HepG2 (cell line): Measurements from ENCODE around the gene GALNT11.

Experiments
- CEBPB ChIP-seq: IDR thresholded peaks from 2 replicates; pipeline ENCODE4 v1.6.1; 2011; ENCODE audit warnings: low read depth, low read length, improper control_type of control experiment, borderline replicate concordance
- EHMT2 ChIP-seq: fragments of 200-600 bp; sonication (generic); IDR thresholded peaks from 2 replicates; pipeline ENCODE4 v1.7.0; 2017; ENCODE audit warnings: antibody characterized with exemption, low read depth, low read length, borderline replicate concordance
- JUNB ChIP-seq: sonication (generic); formaldehyde crosslinking; IDR thresholded peaks from 2 replicates; pipeline ENCODE4 v1.8.0; 2022; ENCODE audit warnings: missing genetic modification reagents, mild to moderate bottlenecking, borderline replicate concordance
- NR3C1 ChIP-seq: sonication (generic); formaldehyde crosslinking; IDR thresholded peaks from 2 replicates; pipeline ENCODE4 v1.4.0; 2020; ENCODE audit warnings: missing genetic modification reagents
- POGZ ChIP-seq: sonication (generic); formaldehyde crosslinking; IDR thresholded peaks from 2 replicates; pipeline ENCODE4 v1.4.0; 2020; ENCODE audit warnings: mild to moderate bottlenecking, missing genetic modification reagents
- POLR2A ChIP-seq, 2 experiments: IDR thresholded peaks; 2 replicates each; pipeline ENCODE4 v1.6.1; 2011; ENCODE audit warnings: low read depth in 2 of 2, low read length in 2 of 2, mild to moderate bottlenecking in 1 of 2, moderate library complexity in 1 of 2; ENCODE audit not compliant: insufficient read depth in 1 of 2
- REXO4 ChIP-seq: sonication (generic); formaldehyde crosslinking; IDR thresholded peaks from 2 replicates; pipeline ENCODE4 v1.8.0; 2022; ENCODE audit warnings: missing genetic modification reagents, mild to moderate bottlenecking, borderline replicate concordance
- SRY ChIP-seq: sonication (generic); formaldehyde crosslinking; IDR thresholded peaks from 2 replicates; pipeline ENCODE4 v1.8.0; 2022; ENCODE audit warnings: mild to moderate bottlenecking, missing genetic modification reagents
- ZNF224 ChIP-seq: sonication (generic); formaldehyde crosslinking; IDR thresholded peaks from 2 replicates; pipeline ENCODE4 v1.5.0; 2020; ENCODE audit warnings: mild to moderate bottlenecking, missing genetic modification reagents
- ZNF792 ChIP-seq: IDR thresholded peaks from 2 replicates; pipeline ENCODE4 v1.6.1; 2016
- TF ChIP-seq, protein P1 (sequence below): sonication (generic); formaldehyde crosslinking; IDR thresholded peaks from 2 replicates; pipeline ENCODE4 v1.4.0; 2020; ENCODE audit warnings: low read depth, missing genetic modification reagents
- TF ChIP-seq, protein P2 (sequence below): sonication (generic); formaldehyde crosslinking; IDR thresholded peaks from 2 replicates; pipeline ENCODE4 v1.4.0; 2020; ENCODE audit warnings: mild to moderate bottlenecking, missing genetic modification reagents
- TF ChIP-seq, protein P3 (sequence below): sonication (generic); formaldehyde crosslinking; IDR thresholded peaks from 2 replicates; pipeline ENCODE4 v1.5.0; 2020; ENCODE audit warnings: mild to moderate bottlenecking, missing genetic modification reagents, moderate library complexity
- TF ChIP-seq, protein P4 (sequence below): sonication (generic); formaldehyde crosslinking; IDR thresholded peaks from 2 replicates; pipeline ENCODE4 v1.4.0; 2020; ENCODE audit warnings: missing genetic modification reagents, borderline replicate concordance

DNA sequence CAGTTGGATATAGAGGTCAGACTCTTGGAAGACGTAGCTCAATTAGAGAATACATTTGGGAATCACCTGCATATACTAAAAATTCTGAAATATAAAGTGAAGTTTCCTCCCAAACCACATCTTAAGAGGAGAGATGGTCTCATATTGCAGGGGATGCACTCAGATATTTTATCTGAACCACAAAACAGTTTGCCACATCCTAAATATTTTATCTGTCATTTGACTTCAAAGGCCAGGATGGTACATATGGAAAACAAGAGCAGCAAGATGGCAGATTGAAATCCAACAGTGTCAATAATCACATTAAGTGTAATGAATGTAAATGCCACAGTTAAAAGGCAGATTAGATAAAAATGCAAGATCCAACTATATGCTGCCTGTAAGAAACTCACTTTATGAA is 97.1 kb downstream of the GALNT11 start:
- TF ChIP-seq POGZ (CRISPR knock-in tag) (no peak), JUNB (no peak), EHMT2 (no peak), POLR2A (IDR thresholded peaks at IDR 0.05; ENCODE audit: insufficient read depth in 1 of 2, low read depth in 2 of 2, low read length in 2 of 2) (no peak), REXO4 (CRISPR knock-in tag) (no peak), CEBPB (no peak), NR3C1 (no peak), ZNF224 (CRISPR knock-in tag) (no peak), SRY (CRISPR knock-in tag) (no peak), ZNF792 (CRISPR knock-in tag) (no peak)
- TF ChIP-seq, protein P1, sequence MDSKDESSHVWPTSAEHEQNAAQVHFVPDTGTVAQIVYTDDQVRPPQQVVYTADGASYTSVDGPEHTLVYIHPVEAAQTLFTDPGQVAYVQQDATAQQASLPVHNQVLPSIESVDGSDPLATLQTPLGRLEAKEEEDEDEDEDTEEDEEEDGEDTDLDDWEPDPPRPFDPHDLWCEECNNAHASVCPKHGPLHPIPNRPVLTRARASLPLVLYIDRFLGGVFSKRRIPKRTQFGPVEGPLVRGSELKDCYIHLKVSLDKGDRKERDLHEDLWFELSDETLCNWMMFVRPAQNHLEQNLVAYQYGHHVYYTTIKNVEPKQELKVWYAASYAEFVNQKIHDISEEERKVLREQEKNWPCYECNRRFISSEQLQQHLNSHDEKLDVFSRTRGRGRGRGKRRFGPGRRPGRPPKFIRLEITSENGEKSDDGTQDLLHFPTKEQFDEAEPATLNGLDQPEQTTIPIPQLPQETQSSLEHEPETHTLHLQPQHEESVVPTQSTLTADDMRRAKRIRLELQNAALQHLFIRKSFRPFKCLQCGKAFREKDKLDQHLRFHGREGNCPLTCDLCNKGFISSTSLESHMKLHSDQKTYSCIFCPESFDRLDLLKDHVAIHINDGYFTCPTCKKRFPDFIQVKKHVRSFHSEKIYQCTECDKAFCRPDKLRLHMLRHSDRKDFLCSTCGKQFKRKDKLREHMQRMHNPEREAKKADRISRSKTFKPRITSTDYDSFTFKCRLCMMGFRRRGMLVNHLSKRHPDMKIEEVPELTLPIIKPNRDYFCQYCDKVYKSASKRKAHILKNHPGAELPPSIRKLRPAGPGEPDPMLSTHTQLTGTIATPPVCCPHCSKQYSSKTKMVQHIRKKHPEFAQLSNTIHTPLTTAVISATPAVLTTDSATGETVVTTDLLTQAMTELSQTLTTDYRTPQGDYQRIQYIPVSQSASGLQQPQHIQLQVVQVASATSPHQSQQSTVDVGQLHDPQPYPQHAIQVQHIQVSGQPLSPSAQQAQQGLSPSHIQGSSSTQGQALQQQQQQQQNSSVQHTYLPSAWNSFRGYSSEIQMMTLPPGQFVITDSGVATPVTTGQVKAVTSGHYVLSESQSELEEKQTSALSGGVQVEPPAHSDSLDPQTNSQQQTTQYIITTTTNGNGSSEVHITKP (CRISPR knock-in tag): no peak
- TF ChIP-seq, protein P2, sequence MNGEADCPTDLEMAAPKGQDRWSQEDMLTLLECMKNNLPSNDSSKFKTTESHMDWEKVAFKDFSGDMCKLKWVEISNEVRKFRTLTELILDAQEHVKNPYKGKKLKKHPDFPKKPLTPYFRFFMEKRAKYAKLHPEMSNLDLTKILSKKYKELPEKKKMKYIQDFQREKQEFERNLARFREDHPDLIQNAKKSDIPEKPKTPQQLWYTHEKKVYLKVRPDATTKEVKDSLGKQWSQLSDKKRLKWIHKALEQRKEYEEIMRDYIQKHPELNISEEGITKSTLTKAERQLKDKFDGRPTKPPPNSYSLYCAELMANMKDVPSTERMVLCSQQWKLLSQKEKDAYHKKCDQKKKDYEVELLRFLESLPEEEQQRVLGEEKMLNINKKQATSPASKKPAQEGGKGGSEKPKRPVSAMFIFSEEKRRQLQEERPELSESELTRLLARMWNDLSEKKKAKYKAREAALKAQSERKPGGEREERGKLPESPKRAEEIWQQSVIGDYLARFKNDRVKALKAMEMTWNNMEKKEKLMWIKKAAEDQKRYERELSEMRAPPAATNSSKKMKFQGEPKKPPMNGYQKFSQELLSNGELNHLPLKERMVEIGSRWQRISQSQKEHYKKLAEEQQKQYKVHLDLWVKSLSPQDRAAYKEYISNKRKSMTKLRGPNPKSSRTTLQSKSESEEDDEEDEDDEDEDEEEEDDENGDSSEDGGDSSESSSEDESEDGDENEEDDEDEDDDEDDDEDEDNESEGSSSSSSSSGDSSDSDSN (CRISPR knock-in tag): no peak
- TF ChIP-seq, protein P3, sequence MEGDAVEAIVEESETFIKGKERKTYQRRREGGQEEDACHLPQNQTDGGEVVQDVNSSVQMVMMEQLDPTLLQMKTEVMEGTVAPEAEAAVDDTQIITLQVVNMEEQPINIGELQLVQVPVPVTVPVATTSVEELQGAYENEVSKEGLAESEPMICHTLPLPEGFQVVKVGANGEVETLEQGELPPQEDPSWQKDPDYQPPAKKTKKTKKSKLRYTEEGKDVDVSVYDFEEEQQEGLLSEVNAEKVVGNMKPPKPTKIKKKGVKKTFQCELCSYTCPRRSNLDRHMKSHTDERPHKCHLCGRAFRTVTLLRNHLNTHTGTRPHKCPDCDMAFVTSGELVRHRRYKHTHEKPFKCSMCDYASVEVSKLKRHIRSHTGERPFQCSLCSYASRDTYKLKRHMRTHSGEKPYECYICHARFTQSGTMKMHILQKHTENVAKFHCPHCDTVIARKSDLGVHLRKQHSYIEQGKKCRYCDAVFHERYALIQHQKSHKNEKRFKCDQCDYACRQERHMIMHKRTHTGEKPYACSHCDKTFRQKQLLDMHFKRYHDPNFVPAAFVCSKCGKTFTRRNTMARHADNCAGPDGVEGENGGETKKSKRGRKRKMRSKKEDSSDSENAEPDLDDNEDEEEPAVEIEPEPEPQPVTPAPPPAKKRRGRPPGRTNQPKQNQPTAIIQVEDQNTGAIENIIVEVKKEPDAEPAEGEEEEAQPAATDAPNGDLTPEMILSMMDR (CRISPR knock-in tag): no peak
- TF ChIP-seq, protein P4, sequence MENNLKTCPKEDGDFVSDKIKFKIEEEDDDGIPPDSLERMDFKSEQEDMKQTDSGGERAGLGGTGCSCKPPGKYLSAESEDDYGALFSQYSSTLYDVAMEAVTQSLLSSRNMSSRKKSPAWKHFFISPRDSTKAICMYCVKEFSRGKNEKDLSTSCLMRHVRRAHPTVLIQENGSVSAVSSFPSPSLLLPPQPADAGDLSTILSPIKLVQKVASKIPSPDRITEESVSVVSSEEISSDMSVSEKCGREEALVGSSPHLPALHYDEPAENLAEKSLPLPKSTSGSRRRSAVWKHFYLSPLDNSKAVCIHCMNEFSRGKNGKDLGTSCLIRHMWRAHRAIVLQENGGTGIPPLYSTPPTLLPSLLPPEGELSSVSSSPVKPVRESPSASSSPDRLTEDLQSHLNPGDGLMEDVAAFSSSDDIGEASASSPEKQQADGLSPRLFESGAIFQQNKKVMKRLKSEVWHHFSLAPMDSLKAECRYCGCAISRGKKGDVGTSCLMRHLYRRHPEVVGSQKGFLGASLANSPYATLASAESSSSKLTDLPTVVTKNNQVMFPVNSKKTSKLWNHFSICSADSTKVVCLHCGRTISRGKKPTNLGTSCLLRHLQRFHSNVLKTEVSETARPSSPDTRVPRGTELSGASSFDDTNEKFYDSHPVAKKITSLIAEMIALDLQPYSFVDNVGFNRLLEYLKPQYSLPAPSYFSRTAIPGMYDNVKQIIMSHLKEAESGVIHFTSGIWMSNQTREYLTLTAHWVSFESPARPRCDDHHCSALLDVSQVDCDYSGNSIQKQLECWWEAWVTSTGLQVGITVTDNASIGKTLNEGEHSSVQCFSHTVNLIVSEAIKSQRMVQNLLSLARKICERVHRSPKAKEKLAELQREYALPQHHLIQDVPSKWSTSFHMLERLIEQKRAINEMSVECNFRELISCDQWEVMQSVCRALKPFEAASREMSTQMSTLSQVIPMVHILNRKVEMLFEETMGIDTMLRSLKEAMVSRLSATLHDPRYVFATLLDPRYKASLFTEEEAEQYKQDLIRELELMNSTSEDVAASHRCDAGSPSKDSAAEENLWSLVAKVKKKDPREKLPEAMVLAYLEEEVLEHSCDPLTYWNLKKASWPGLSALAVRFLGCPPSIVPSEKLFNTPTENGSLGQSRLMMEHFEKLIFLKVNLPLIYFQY (CRISPR knock-in tag): no peak
